ENCODE results near the gene TRMT10B.
"Not testable (repeated sequence)": the region's sequence is repeated elsewhere in the genome, so short reads cannot be mapped to it uniquely, and the experiment has no call there.

Gene TRMT10B

GRCh38 chr9:37801287-37801850, 47.8 kb downstream of the TRMT10B start:
- DNase-seq: no peak

- no peak for DNase-seq
Measured at GRCh38 chr9:37801959-37802711, 48.5 kb downstream of the TRMT10B start.

- no peak for DNase-seq
Measured at GRCh38 chr9:37806271-37806670, 52.7 kb downstream of the TRMT10B start.

GRCh38 chr9:37809676-37810075, 56.1 kb downstream of the TRMT10B start:
- not testable (repeated sequence) for DNase-seq

GRCh38 chr9:37811906-37812476, 58.4 kb downstream of the TRMT10B start:
- DNase-seq: no peak

- no peak for DNase-seq
Measured at GRCh38 chr9:37812773-37813379, 59.3 kb downstream of the TRMT10B start.

- DNase-seq: no peak
Measured at GRCh38 chr9:37818849-37819248, 65.2 kb downstream of the TRMT10B start.

- DNase-seq: no peak
Measured at GRCh38 chr9:37820142-37820541, 66.5 kb downstream of the TRMT10B start.

GRCh38 chr9:37825174-37825573, 71.6 kb downstream of the TRMT10B start:
- DNase-seq: not testable (repeated sequence)

GRCh38 chr9:37827483-37828165, 74.0 kb downstream of the TRMT10B start:
- no peak for DNase-seq
